Liver (tissue), 3 donors: ENCODE results near the gene ELK1.

Experiments used
- ATF3 ChIP-seq: IDR thresholded peaks from 2 replicates; pipeline ENCODE4 v1.6.1; 2016; ENCODE audit warnings: antibody characterized with exemption
- CTCF ChIP-seq: fragments of 150-350 bp; IDR thresholded peaks from 2 replicates; pipeline ENCODE4 v1.5.1; 2017; ENCODE audit warnings: improper control_type of control experiment, low read depth, low read length; ENCODE audit not compliant: missing input control
- MAX ChIP-seq: IDR thresholded peaks from 2 replicates; pipeline ENCODE4 v1.6.1; 2016; ENCODE audit warnings: antibody characterized with exemption
- RAD21 ChIP-seq, 2 donors: IDR thresholded peaks; 2 replicates each; pipeline ENCODE4 v1.6.1; 2016; ENCODE audit warnings: antibody characterized with exemption in 2 of 2, mild to moderate bottlenecking in 2 of 2
- REST ChIP-seq: IDR thresholded peaks from 2 replicates; pipeline ENCODE4 v1.6.1; 2016; ENCODE audit warnings: antibody characterized with exemption, mild to moderate bottlenecking
- TAF1 ChIP-seq: conservative IDR thresholded peaks from 2 replicates; pipeline ENCODE4 v1.6.1; 2016; ENCODE audit warnings: antibody characterized with exemption, mild to moderate bottlenecking
- YY1 ChIP-seq: IDR thresholded peaks from 2 replicates; pipeline ENCODE4 v1.6.1; 2016; ENCODE audit warnings: antibody characterized with exemption, mild to moderate bottlenecking
- ZBTB33 ChIP-seq: IDR thresholded peaks from 2 replicates; pipeline ENCODE4 v1.6.1; 2016; ENCODE audit warnings: antibody characterized with exemption
- donor health status: healthy.
- donor health status: healthy.

- TF ChIP-seq CTCF = no peak
- no peak for TF ChIP-seq YY1
- no peak for TF ChIP-seq TAF1
- no peak for TF ChIP-seq ZBTB33
- no peak for TF ChIP-seq MAX
- TF ChIP-seq REST = no peak
- no peak for TF ChIP-seq RAD21 (IDR thresholded peaks at IDR 0.05)
- no peak for TF ChIP-seq ATF3
Observed at GRCh38 chrX:47629419-47630200, 20.8 kb downstream of the ELK1 start, which contains the start of gene CFP.
